Measurements from ENCODE around the gene HNF4A. TPM values are rescaled to one million over a fixed set of nuclear protein-coding genes. Genes with fewer than 3 reads are reported as not detected.
"Not testable (repeated sequence)": the region's sequence is repeated elsewhere in the genome, so short reads cannot be mapped to it uniquely, and the experiment has no call there.

HNF4A gene
- total RNA-seq, 1 donor from 2014 or later: 0.09 TPM

- no peaks in the 10 kb centered on the region for H3K27me3 Mint-ChIP-seq (ENCODE audit: low read depth)
- no peak for TF ChIP-seq CTCF (IDR thresholded peaks at IDR 0.05; ENCODE audit: unreplicated experiment)
- H3K4me3 Mint-ChIP-seq: no peak overlapping the region
- no peak for DNase-seq (ENCODE audit: low spot score in 2 of 2, unreplicated experiment in 2 of 2)
- no peaks in the 10 kb centered on the region for H3K4me1 Mint-ChIP-seq
- H3K27ac Mint-ChIP-seq: no peak overlapping the region
- no peaks in the 10 kb centered on the region for H3K36me3 Mint-ChIP-seq
- no peaks in the 10 kb centered on the region for H3K9me3 Mint-ChIP-seq
Measured at GRCh38 chr20:44465001-44465560, 109.6 kb downstream of the HNF4A start.

- H3K4me3 Mint-ChIP-seq: no peak overlapping the region
- no peak for DNase-seq (ENCODE audit: low spot score in 2 of 2, unreplicated experiment in 2 of 2)
- TF ChIP-seq CTCF (IDR thresholded peaks at IDR 0.05; ENCODE audit: unreplicated experiment): no peak
- H3K27me3 Mint-ChIP-seq (ENCODE audit: low read depth): peaks cover 2% of the 10 kb centered on the region
- H3K9me3 Mint-ChIP-seq: no peaks in the 10 kb centered on the region
- no peaks in the 10 kb centered on the region for H3K36me3 Mint-ChIP-seq
- no peaks in the 10 kb centered on the region for H3K4me1 Mint-ChIP-seq
- H3K27ac Mint-ChIP-seq: no peak overlapping the region
Measured at GRCh38 chr20:44467289-44467883, 111.9 kb downstream of the HNF4A start.

DNA sequence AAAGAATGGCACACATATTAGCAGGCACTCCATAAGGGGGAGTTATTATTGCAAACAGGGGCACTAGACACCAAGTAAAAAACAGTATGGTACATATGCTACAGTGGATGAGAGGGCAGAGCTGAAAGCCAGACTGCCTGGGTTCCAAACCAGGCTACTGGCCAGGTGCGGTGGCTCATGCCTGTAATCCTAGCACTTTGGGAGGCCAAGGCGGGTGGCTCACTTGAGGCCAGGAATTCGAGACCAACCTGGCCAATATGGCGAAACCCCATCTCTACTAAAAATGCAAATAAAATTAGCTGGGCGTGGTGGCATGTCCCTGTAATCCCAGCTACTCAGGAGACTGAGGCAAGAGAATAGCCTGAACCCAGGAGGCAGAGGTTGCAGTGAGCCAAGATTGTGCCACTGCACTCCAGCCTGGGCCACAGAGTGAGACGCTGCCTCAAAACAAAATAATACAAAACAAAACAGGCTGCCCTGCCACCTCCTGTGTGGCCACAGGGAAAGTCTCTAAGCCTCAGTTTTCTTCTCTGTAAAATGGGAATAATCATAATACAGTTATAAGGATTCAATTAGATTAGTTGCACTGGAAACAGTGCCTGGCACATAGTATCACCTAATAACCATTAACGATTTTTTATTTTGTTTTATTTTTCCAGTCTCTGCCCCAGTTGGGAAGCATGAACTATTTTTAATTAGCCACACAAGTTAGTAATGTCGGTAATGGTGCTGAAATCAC is 112.7 kb downstream of the HNF4A start:
- H3K27me3 Mint-ChIP-seq (ENCODE audit: low read depth): peaks cover 2% of the 10 kb centered on the region
- TF ChIP-seq CTCF (IDR thresholded peaks at IDR 0.05; ENCODE audit: unreplicated experiment): no peak
- no peaks in the 10 kb centered on the region for H3K4me1 Mint-ChIP-seq
- no peaks in the 10 kb centered on the region for H3K9me3 Mint-ChIP-seq
- DNase-seq (ENCODE audit: low spot score in 2 of 2, unreplicated experiment in 2 of 2): no peak
- no peaks in the 10 kb centered on the region for H3K36me3 Mint-ChIP-seq
- no peak overlapping the region for H3K27ac Mint-ChIP-seq
- no peak overlapping the region for H3K4me3 Mint-ChIP-seq

GRCh38 chr20:44470327-44470726 is 114.8 kb downstream of the HNF4A start:
- H3K36me3 Mint-ChIP-seq: no peaks in the 10 kb centered on the region
- no peak overlapping the region for H3K4me3 Mint-ChIP-seq
- H3K4me1 Mint-ChIP-seq: peaks cover 3% of the 10 kb centered on the region
- DNase-seq (ENCODE audit: low spot score in 2 of 2, unreplicated experiment in 2 of 2): no peak
- no peaks in the 10 kb centered on the region for H3K9me3 Mint-ChIP-seq
- peaks cover 2% of the 10 kb centered on the region for H3K27me3 Mint-ChIP-seq (ENCODE audit: low read depth)
- H3K27ac Mint-ChIP-seq: no peak overlapping the region
- TF ChIP-seq CTCF (IDR thresholded peaks at IDR 0.05; ENCODE audit: unreplicated experiment): no peak

DNA sequence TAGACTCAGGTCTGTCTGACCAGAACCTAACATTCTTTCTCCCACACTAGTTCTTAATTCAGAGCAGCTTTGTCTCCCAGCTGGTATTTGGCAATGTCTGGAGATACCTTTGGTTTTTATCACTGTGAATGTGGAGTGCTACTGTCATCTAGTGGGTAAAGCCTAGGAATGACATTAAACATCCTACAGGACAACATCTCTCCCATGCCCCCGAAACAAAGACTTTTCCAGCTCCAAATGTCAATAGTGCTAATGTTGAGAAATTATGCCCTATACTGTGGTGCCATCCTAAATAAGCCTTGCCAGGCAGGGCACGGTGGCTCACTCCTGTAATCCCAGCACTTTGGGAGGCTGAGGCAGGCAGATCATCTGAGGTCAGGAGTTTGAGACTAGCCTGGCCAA is 116.0 kb downstream of the HNF4A start:
- Mint-ChIP-seq H3K27me3 (ENCODE audit: low read depth) (peaks cover 2% of the 10 kb centered on the region), H3K4me1 (peaks cover 10% of the 10 kb centered on the region), H3K4me3 (no peak overlapping the region), H3K9me3 (no peaks in the 10 kb centered on the region), H3K36me3 (no peaks in the 10 kb centered on the region), H3K27ac (no peak overlapping the region)
- DNase-seq (ENCODE audit: low spot score in 2 of 2, unreplicated experiment in 2 of 2): no peak
- TF ChIP-seq CTCF (IDR thresholded peaks at IDR 0.05; ENCODE audit: unreplicated experiment): no peak

GRCh38 chr20:44472283-44472682 is 116.8 kb downstream of the HNF4A start:
- H3K4me3 Mint-ChIP-seq; H3K27ac Mint-ChIP-seq; H3K36me3 Mint-ChIP-seq; H3K9me3 Mint-ChIP-seq; H3K27me3 Mint-ChIP-seq (ENCODE audit: low read depth); DNase-seq (ENCODE audit: low spot score in 2 of 2, unreplicated experiment in 2 of 2): not testable (repeated sequence)
- H3K4me1 Mint-ChIP-seq: peaks cover 18% of the 10 kb centered on the region

Data from mesothelial cell of epicardium (in vitro differentiated cells).